Prostate gland (tissue), 2 donors: ENCODE measurements around the gene TAPBPL.

Source experiments
- CTCF ChIP-seq, 4 experiments: fragments of 200-600 bp in 2 of 4; fragments of 450-650 bp in 2 of 4; sonication (generic) in 2 of 4; IDR thresholded peaks; 1 replicate in 3 of 4; 2 replicates in 1 of 4; pipeline ENCODE4 v1.5.1; 2016 to 2019; ENCODE audit warnings: antibody characterized with exemption in 4 of 4, mild to moderate bottlenecking in 2 of 4, moderate library complexity in 2 of 4
- POLR2A ChIP-seq: fragments of 450-650 bp; IDR thresholded peaks from one replicate; pipeline ENCODE4 v1.6.1; 2016; ENCODE audit warnings: antibody characterized with exemption, mild to moderate bottlenecking
- POLR2AphosphoS5 ChIP-seq: sonication (generic); formaldehyde crosslinking; IDR thresholded peaks from one replicate; pipeline ENCODE4 v1.6.1; 2017; ENCODE audit warnings: antibody characterized with exemption

- no peak for TF ChIP-seq POLR2AphosphoS5
- TF ChIP-seq POLR2A: no peak
- TF ChIP-seq CTCF (IDR thresholded peaks at IDR 0.05): no peak
Observed at GRCh38 chr12:6489449-6489848, 37.6 kb downstream of the TAPBPL start.
